Suprapubic skin (tissue), 3 donors: Measurements from ENCODE around the gene SLC38A6.

Source experiments
- EP300 ChIP-seq: sonication (generic); formaldehyde crosslinking; IDR thresholded peaks from one replicate; pipeline ENCODE4 v1.6.1; 2017; ENCODE audit warnings: antibody characterized with exemption
- TF ChIP-seq, protein P1 (sequence below), 2 donors: fragments of 200-600 bp in 1 of 2; fragments of 450-650 bp in 1 of 2; sonication (generic) in 1 of 2; IDR thresholded peaks; one replicate each; pipeline ENCODE4 v1.5.1; 2016 to 2019; ENCODE audit warnings: antibody characterized with exemption in 2 of 2, mild to moderate bottlenecking in 1 of 2, moderate library complexity in 1 of 2

DNA sequence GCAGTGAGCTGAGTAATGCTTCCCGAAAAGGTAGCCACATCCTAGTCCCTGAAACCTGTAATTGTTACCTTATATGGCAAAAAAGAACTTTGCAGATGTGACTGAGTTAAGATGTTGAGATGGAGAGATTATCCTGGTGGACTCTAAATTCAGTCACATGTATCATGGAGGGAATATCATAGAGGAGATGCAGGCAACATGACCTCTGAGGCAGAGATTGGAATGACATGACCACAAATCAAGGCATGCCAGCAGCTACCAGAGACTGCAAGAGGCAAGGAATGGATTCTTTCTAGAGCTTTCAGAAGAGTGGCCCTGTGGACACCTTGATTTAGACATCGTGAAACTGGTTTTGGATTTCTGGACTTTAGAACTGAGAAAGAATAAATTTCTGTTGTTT, 18.5 kb downstream of the SLC38A6 start:
- TF ChIP-seq, protein P1, sequence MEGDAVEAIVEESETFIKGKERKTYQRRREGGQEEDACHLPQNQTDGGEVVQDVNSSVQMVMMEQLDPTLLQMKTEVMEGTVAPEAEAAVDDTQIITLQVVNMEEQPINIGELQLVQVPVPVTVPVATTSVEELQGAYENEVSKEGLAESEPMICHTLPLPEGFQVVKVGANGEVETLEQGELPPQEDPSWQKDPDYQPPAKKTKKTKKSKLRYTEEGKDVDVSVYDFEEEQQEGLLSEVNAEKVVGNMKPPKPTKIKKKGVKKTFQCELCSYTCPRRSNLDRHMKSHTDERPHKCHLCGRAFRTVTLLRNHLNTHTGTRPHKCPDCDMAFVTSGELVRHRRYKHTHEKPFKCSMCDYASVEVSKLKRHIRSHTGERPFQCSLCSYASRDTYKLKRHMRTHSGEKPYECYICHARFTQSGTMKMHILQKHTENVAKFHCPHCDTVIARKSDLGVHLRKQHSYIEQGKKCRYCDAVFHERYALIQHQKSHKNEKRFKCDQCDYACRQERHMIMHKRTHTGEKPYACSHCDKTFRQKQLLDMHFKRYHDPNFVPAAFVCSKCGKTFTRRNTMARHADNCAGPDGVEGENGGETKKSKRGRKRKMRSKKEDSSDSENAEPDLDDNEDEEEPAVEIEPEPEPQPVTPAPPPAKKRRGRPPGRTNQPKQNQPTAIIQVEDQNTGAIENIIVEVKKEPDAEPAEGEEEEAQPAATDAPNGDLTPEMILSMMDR (IDR thresholded peaks at IDR 0.05): no peak
- no peak for TF ChIP-seq EP300
